NCI-H146 (cell line): ENCODE results near the gene SLC17A7.
"Not testable (repeated sequence)": the region's sequence is repeated elsewhere in the genome, so short reads cannot be mapped to it uniquely, and the experiment has no call there.

ENCODE experiments used
- DNase-seq: peaks from one replicate; lab custom pipeline; 2025; lab: John Stamatoyannopoulos, UW

Gene SLC17A7

GRCh38 chr19:49469828-49470614, 28.7 kb upstream of the SLC17A7 start:
- no peak for DNase-seq

DNA sequence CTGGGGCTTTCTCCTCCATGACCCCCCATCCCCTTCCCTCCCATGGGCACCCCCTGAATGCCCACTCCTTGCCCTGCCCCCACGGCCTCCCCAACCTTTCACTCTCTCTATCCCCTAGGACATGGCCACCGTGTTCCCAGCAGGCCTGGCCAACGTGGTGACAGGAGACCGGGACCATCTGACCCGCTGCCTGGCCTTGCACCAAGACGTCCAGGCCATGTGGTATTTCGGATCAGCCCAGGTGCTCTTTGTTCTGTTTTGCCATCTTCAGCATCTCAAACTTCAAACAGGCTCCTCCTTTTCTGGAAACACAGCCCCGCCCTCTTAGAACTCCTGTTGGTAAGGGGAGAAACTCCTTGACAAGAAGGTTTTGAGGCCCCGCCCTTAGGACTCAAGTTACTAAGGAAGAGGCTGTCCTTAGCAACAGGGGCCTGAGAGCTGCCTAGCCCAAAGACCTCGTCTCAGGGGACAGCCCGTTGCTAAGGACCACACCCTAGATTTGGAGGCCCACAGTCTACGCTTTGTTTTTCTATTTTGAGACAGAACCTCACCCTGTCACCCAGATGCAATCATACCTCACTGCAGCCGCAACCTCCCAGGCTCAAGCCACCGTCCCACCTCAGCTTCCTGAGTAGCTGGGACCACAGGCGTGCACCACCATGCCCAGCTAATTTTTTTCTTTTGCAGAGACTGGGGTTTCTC, 27.6 kb upstream of the SLC17A7 start:
- no peak for DNase-seq

DNA sequence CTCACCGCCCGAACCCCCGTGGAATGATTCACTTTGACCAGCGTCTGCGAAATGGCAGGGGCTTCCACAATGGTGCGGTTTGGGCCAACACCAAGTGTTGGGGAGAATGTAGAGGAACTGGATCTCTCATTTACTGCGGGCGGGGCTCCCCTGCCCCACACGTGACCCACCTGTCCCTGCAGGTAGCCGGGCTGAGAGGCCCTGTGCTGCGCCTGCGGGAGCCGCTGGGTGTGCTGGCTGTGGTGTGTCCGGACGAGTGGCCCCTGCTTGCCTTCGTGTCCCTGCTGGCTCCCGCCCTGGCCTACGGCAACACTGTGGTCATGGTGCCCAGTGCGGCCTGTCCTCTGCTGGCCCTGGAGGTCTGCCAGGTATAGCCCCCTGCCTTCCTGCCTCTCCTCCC, 26.9 kb upstream of the SLC17A7 start:
- no peak for DNase-seq

DNA sequence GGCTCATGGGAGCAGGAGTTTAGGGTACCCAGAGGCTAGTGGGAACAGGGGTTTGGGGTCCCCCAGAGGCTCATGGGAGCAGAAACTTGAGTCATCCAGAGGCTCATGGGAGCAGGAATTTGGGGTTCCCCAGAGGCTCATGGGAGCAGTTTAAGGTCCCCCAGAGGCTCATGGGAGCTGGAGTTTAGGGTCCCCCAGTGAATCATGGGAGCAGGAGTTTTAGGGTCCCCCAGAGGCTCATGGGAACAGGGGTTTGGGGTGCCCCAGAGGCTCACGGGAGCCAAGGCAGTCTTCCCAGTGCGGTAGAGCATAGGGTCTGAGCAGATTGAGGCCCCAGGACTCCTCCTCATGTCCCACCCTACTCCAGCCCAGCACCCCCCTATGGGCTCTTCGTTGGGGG, 24.0 kb upstream of the SLC17A7 start:
- no peak for DNase-seq

DNA sequence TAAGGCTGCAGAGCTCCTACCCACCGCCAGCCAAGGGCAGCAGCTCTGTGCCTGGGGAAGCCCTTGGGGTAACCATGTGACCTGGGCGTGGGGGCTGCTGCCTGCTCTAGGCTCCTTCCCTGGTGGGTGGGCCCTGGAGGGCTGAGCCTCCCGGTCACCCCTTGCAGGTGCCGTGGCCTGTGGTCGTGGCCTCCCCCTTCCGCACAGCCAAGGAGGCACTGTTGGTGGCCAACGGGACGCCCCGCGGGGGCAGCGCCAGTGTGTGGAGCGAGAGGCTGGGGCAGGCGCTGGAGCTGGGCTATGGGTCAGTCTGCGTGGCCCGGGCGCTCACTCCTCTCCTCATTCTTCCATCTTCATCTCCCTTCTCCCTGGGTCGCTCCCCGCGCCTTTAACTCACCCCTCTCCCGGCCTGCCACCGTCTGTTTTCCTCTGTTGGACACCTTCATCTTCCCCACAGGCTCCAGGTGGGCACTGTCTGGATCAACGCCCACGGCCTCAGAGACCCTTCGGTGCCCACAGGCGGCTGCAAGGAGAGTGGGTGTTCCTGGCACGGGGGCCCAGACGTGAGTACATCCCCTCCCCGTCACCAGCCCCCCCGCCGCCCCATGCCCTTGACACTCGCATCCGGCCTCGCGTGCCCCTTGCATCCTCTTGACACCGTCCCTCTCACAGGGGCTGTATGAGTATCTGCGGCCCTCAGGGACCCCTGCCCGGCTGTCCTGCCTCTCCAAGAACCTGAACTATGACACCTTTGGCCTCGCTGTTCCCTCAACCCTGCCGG, 22.8 kb upstream of the SLC17A7 start:
- DNase-seq = no peak

- DNase-seq = no peak
These were observed 21.2 kb upstream of the SLC17A7 start for GRCh38 chr19:49462492-49462891.

DNA sequence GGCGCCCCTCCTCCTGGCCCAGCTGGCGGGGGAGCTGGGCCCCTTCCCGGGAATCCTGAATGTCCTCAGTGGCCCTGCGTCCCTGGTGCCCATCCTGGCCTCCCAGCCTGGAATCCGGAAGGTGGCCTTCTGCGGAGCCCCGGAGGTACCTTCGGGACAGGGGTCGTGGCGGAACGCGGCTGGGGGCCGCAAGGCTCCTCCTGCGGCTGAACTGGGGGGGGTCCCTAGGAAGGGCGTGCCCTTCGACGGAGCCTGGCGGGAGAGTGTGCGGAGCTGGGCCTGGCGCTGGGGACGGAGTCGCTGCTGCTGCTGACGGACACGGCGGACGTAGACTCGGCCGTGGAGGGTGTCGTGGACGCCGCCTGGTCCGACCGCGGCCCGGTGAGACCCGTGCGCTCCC, 20.3 kb upstream of the SLC17A7 start:
- DNase-seq = no peak

GRCh38 chr19:49461130-49461529, 19.8 kb upstream of the SLC17A7 start:
- not testable (repeated sequence) for DNase-seq

DNA sequence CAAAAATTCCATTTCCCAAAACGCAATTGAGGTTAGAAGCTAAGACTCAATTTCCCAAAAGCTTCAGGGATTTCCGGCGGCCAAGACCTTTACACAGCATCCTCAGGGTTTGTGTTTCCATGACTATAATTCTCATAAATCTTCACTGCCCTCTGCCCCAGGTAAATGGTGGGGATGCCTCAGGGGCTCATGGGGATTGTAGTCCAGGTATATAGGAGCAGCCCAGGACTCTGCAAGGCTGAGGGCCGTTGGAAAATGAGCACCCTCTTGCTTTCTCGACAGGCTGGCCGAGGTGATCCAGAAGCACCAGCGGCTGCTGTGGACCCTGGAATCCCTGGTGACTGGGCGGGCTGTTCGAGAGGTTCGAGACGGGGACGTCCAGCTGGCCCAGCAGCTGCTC, 18.1 kb upstream of the SLC17A7 start:
- DNase-seq = no peak

- DNase-seq = no peak
These were observed 17.2 kb upstream of the SLC17A7 start for GRCh38 chr19:49458567-49458903.

DNA sequence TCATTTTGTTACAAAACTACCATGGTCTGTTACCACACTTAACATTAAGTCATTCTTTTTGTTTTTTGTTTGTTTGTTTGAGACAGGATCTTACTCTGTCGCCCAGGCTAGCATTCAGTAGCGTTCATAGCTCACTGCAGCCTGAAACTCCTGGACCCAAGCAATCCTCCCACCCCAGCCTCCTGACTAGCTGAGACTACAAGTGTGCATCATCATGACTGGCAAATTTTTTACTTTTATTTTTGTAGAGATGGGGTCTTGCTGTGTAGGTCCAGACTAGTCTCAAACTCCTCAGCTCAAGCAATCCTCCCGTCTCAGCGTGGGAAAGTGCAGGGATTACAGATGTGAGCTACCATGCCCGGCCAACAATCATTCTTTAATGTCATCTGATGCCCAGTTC, 15.0 kb upstream of the SLC17A7 start:
- no peak for DNase-seq

GRCh38 chr19:49455773-49456172, 14.4 kb upstream of the SLC17A7 start:
- DNase-seq = no peak

GRCh38 chr19:49453757-49454240, 12.5 kb upstream of the SLC17A7 start:
- DNase-seq = no peak

- peak; percentile 99 for DNase-seq
These were observed 11.9 kb upstream of the SLC17A7 start, which contains the start of gene ALDH16A1 for GRCh38 chr19:49453013-49453756. Gene ALDH16A1 (plus strand): TSS chr19:49453225. CDS start chr19:49453332, 107 bp downstream.

DNA sequence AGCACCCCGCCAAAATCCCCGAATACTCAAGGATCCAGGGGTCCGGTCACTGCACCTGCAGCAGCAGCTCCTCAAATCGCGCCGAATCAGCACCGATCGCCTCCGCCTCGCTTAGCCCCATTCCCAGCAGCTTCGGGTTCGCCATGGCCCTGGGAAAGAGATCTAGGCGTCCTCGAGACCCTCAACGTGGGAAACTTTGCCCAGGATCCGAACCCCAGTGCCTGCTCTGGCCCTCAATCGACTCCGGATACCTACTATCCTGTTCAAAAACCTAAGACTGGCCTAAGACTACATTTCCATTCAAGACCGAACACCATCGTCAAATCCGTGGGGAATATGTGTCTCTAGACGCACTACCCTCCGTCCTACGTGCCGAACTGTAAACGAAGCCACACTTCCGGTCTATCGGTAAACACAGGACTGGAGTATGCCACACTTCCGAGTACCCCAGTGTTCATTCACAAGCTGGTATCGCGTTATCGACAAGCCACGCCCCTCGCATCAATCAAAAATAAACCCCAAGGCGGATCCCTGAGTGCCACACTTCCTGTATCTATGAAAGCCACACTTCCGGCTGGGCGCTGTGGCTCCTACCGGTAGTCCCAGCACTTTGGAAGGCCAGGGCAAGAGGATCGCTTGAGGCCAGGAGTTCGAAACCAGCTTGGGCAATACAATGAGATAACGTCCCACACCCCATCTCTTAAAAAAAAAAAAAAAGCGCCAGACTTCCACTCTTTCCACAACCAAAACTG, 10.3 kb upstream of the SLC17A7 start, which contains the start of gene PIH1D1:
Gene PIH1D1, minus strand, starts transcription at position 385 of the 752 bp plus-strand sequence. Its CDS starts 240 bp downstream, at position 145.
- peak; percentile 100 for DNase-seq

GRCh38 chr19:49450405-49450804, 9.1 kb upstream of the SLC17A7 start:
- DNase-seq = no peak

DNA sequence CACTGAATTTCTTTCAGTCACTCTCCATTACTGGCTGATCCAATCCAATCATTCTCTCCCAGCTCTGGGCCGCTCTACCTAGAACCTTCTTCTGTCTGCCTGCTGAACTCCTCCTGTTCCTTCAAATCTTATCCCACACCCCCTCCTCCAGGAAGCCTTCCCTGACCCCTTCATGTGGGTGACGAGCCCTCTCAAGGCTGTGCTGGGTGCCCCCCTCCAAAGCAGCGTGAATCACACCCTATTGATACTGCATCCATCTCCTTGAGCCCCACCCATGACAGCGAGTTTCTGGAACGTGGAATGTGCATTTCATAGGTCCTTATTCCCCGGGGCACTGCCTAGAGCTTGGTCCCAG, 7.1 kb upstream of the SLC17A7 start:
- DNase-seq = no peak

DNA sequence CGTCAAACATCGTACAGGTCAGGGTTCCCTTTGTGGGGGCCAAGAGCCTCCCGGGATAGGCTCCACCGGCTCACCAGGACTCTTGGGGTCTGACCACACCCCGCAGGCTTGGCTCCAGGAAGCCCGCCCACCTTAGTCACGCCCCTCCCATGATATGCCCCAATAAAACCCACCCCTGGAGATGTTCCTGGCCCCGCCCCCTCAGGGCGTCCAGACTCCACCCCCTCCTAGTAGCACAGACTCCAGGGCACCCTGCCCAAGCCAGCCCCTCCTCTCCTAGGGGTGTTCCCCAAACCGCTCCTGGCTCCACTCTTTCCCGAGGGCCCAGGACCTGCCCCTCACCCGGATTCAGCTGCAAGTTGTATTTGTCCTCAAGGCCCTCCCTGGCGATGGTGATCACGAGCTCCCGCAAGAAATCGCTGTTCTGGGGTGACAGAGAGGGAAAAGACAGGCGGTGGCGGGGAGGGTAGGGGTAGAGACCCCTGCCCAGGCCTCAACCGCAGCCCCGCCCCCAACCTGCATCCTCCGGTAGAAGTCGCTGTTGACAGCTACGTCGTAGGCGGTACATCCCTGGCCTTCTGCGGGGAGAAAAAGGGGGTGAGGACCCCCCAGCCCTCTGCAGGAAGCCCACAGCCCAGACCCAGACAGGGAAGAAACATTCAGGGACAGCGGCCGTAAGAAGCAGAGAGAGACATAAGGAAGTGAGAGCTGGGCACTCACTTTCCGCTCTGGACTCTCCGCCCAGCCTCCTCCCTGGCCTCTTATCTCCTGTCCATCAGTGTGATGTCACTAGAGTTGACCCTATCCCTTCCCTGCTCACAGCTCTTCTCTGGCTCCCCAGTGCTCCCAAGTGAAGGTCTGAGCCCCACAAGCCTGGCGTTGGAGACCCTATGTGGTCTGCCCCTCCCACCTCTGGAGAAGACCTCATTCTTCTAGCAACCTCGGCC, 6.4 kb upstream of the SLC17A7 start:
- DNase-seq = peak; percentile 30

DNA sequence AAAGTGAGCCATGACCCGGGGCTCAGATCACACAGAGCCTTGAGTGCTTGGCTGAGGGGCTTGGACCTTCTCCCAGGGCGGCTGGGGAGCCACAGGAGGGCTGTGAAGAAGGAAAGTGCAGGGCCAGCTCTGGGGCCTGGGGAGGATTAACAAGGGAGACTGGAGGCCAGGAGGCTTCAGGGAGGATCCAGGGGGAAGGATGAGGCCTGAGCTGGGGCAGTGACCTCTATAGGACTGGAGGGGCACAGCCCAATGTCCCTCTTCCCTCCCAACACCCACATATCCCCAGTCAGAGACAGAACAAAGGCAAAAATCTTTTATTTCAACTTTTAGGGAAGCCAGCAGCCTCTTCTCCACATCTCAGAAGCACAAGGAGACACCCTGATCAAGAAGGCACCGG, 4.7 kb upstream of the SLC17A7 start:
- no peak for DNase-seq
